HepG2 (cell line): ENCODE results near the gene GMFB. TPM values are rescaled to one million over a fixed set of nuclear protein-coding genes. Genes with fewer than 3 reads are reported as not detected.

Source experiments
- ARHGAP35 ChIP-seq: sonication (generic); formaldehyde crosslinking; IDR thresholded peaks from 2 replicates; pipeline ENCODE4 v1.9.0; 2022; ENCODE audit warnings: mild to moderate bottlenecking, inconsistent platforms, moderate library complexity, missing genetic modification reagents, borderline replicate concordance
- ETV5 ChIP-seq: IDR thresholded peaks from 2 replicates; pipeline ENCODE4 v1.6.1; 2018; ENCODE audit warnings: missing biosample characterization, missing genetic modification reagents, inconsistent platforms, borderline replicate concordance
- FOXC1 ChIP-seq: sonication (generic); formaldehyde crosslinking; IDR thresholded peaks from 2 replicates; pipeline ENCODE4 v1.8.0; 2022; ENCODE audit warnings: mild to moderate bottlenecking, missing genetic modification reagents, borderline replicate concordance
- GATAD2A ChIP-seq: IDR thresholded peaks from 2 replicates; pipeline ENCODE4 v1.6.1; 2016
- HNRNPK ChIP-seq: fragments of 200-400 bp; formaldehyde crosslinking; IDR thresholded peaks from 2 replicates; pipeline ENCODE4 v1.6.1; 2018; ENCODE audit warnings: low read length, low read depth, moderate library complexity, mild to moderate bottlenecking; ENCODE audit not compliant: poor library complexity, severe bottlenecking
- MLLT10 ChIP-seq: sonication (generic); formaldehyde crosslinking; IDR thresholded peaks from 2 replicates; pipeline ENCODE4 v1.4.0; 2020; ENCODE audit warnings: missing genetic modification reagents
- MTA3 ChIP-seq: sonication (generic); formaldehyde crosslinking; IDR thresholded peaks from 2 replicates; pipeline ENCODE4 v1.4.0; 2020; ENCODE audit warnings: missing genetic modification reagents
- PRPF4 ChIP-seq: fragments of 200-400 bp; formaldehyde crosslinking; IDR thresholded peaks from 2 replicates; pipeline ENCODE4 v1.6.1; 2016; ENCODE audit warnings: low read length, low read depth; ENCODE audit not compliant: poor library complexity, severe bottlenecking
- RXRB ChIP-seq: IDR thresholded peaks from 2 replicates; pipeline ENCODE4 v1.6.1; 2016; ENCODE audit warnings: borderline replicate concordance, missing genetic modification reagents, missing compliant biosample characterization
- SRSF4 ChIP-seq: fragments of 200-400 bp; formaldehyde crosslinking; IDR thresholded peaks from one replicate; pipeline ENCODE4 v1.6.1; 2018; ENCODE audit warnings: mild to moderate bottlenecking, low read depth, low read length, moderate library complexity; ENCODE audit not compliant: poor library complexity, severe bottlenecking
- TFDP1 ChIP-seq: IDR thresholded peaks from 2 replicates; pipeline ENCODE4 v1.6.1; 2016; ENCODE audit warnings: missing compliant biosample characterization, missing genetic modification reagents, borderline replicate concordance
- ZNF317 ChIP-seq: sonication (generic); formaldehyde crosslinking; IDR thresholded peaks from 2 replicates; pipeline ENCODE4 v1.5.0; 2020; ENCODE audit warnings: mild to moderate bottlenecking, missing genetic modification reagents
- ZNF407 ChIP-seq: sonication (generic); formaldehyde crosslinking; IDR thresholded peaks from one replicate; pipeline ENCODE4 v1.5.1; 2020; ENCODE audit warnings: mild to moderate bottlenecking, missing genetic modification reagents; ENCODE audit errors: not compliant biosample characterization
- ZNF512 ChIP-seq: sonication (generic); formaldehyde crosslinking; IDR thresholded peaks from 2 replicates; pipeline ENCODE4 v1.4.0; 2020; ENCODE audit warnings: mild to moderate bottlenecking, missing genetic modification reagents
- polyA plus RNA-seq, 8 experiments: library from polyadenylated mRNA; depleted of rRNA in 3 of 8; stranded (reverse) in 7 of 8; unstranded in 1 of 8; fragments of >200 nt; fragmentation: Illumina TruSeq in 4 of 8; extraction: Trizol in 4 of 8; gene quantifications; 2 replicates each; pipeline versions ENCODE4 v1.2.1 to v1.2.3, GENCODE V29; 2011 to 2016; ENCODE audit warnings: low read depth in 4 of 8, missing spikeins in 1 of 8, mixed read lengths in 1 of 8; ENCODE audit not compliant: insufficient read depth in 1 of 8
- total RNA-seq, 5 experiments: library from RNA; depleted of rRNA; stranded (reverse); fragments of >200 nt; fragmentation: Illumina TruSeq; extraction: Trizol; gene quantifications; 2 replicates each; pipeline ENCODE4 v1.2.3, GENCODE V29; 2016; ENCODE audit warnings: low read depth in 1 of 5
- TF ChIP-seq, protein P1 (sequence below): IDR thresholded peaks from 2 replicates; pipeline ENCODE4 v1.6.1; 2016; ENCODE audit warnings: control low read depth
- TF ChIP-seq, protein P2 (sequence below): IDR thresholded peaks from 2 replicates; pipeline ENCODE4 v1.6.1; 2016; ENCODE audit warnings: mild to moderate bottlenecking, missing biosample characterization, missing genetic modification reagents

GMFB gene
- total and polyA plus RNA-seq, 2 of the 13 experiments (the other 11 are each of a cell fraction or from before 2014, with no cell fraction given) = 17.3 to 68.2 TPM

- TF ChIP-seq ARHGAP35 (CRISPR knock-in tag) = no peak
- TF ChIP-seq ETV5 = peak; percentile 86; the same call in 1 of the 2 replicates
- TF ChIP-seq MTA3 (CRISPR knock-in tag) = no peak
- no peak for TF ChIP-seq ZNF512 (CRISPR knock-in tag)
- TF ChIP-seq FOXC1 = peak; percentile 76; the same call in 1 of the 2 replicates
- no peak for TF ChIP-seq MLLT10 (CRISPR knock-in tag)
- peak; percentile 64; the same call in 1 of the 2 replicates for TF ChIP-seq GATAD2A (CRISPR knock-in tag)
- TF ChIP-seq, protein P1, sequence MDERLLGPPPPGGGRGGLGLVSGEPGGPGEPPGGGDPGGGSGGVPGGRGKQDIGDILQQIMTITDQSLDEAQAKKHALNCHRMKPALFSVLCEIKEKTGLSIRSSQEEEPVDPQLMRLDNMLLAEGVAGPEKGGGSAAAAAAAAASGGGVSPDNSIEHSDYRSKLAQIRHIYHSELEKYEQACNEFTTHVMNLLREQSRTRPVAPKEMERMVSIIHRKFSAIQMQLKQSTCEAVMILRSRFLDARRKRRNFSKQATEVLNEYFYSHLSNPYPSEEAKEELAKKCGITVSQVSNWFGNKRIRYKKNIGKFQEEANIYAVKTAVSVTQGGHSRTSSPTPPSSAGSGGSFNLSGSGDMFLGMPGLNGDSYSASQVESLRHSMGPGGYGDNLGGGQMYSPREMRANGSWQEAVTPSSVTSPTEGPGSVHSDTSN = no peak
- TF ChIP-seq TFDP1 (CRISPR knock-in tag) = no peak; the same call in 1 of the 2 replicates
- TF ChIP-seq, protein P2, sequence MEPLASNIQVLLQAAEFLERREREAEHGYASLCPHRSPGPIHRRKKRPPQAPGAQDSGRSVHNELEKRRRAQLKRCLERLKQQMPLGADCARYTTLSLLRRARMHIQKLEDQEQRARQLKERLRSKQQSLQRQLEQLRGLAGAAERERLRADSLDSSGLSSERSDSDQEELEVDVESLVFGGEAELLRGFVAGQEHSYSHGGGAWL = peak; percentile 40; the same call in 1 of the 2 replicates
- TF ChIP-seq ZNF317 (CRISPR knock-in tag) = no peak
- TF ChIP-seq HNRNPK = peak; percentile 77
- peak; percentile 57 for TF ChIP-seq ZNF407 (CRISPR knock-in tag)
- no peak for TF ChIP-seq RXRB
- no peak for TF ChIP-seq PRPF4
- peak; percentile 53 for TF ChIP-seq SRSF4
Observed at GRCh38 chr14:54488646-54489317, at the start of gene GMFB (continued).
